Activated CD8-positive, alpha-beta memory T cell treated with anti-CD3 and anti-CD28 coated beads, Interleukin-2, amount 50 U/mL, for 1 hour (primary cell): ENCODE results near the gene MFAP4.

Experiments used
- DNase-seq: peaks from one replicate; pipeline ENCODE4 v3.0.0-alpha.2; 2020; ENCODE audit errors: extremely low read depth

MFAP4 gene

DNA sequence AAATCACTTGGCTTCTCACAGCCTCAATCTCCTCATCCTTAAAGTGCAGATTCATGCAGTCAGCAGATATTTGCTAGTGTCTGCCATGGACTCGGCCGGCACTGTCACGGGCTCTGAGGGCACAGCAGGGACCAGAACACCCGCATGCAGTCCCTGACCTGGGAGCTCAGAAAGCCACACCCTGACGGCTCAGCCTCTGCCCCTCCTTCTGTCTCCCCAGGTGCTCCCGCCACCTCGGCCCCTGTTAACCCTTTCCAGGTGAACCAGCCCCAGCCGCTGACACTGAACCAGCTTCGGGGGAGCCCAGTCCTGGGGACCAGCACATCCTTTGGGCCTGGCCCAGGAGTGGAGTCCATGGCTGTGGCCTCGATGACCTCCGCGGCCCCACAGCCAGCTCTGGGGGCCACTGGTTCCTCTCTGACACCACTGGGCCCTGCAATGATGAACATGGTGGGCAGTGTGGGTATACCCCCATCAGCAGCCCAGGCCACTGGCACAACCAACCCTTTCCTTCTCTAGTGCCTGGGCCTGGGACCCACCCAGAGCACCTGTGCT lies 53.2 kb downstream of the MFAP4 start:
- no peak for DNase-seq
